Activated CD4-positive, alpha-beta T cell treated with anti-CD3 and anti-CD28 coated beads, Interleukin-2, Interleukin-6, amounts not matched to agents 100 ng/mL and 50 ng/mL, durations not matched to agents 16 hours and 8 hours (primary cell): ENCODE results near the gene PROK2.

Experiments used
- DNase-seq: peaks from one replicate; pipeline ENCODE4 v3.0.0-alpha.2; 2020

Gene PROK2

DNA sequence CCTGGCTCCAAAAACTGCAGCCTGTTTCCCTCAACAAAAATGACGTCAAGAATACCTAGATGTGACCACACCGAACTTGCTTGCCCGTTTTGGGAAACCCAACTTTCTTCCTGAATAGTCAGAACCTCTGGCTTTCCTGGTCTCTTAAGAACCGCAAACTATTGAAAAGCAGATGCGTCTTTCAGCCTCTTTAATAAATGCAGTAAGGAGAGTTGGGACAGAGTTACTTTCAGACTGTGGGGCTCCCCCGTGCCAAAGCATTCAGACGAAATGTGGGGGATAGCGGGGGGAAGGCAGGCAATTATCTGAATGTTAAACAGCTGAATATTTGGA lies 1.2 kb upstream of the PROK2 start:
- no peak for DNase-seq

DNA sequence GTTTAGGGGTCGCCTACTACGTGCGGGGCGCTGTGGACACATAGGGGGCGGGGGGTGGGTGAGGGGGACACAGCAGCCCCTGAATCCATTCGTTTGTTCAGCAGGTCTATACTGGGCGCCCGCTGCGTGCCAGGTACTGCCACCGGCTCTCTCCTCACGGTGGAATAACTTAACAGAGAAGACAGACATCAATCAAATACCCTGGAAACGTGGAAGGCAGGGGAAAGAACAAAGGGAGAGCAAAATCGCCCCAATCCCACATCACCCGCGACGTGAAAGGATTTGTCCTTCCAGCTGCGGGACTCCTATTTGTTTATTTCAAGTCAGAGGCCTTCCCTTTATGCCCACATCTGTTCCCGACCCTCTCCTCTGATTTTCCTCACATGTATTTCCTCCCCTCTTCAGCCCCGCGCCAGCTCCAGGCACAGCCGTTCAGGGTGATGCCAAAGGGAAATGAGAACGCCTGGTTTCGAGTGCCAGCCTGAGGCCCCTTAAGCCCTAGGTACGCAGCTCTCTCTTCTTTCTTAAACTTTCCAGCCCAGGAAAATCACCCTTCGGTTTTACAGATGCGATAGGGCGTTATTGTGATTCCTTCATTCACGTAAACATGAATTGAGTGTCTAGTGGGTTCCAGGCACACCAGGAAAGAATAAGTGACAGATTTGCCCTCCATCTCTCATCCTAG lies 726 bp upstream of the PROK2 start:
- DNase-seq, result no peak

DNA sequence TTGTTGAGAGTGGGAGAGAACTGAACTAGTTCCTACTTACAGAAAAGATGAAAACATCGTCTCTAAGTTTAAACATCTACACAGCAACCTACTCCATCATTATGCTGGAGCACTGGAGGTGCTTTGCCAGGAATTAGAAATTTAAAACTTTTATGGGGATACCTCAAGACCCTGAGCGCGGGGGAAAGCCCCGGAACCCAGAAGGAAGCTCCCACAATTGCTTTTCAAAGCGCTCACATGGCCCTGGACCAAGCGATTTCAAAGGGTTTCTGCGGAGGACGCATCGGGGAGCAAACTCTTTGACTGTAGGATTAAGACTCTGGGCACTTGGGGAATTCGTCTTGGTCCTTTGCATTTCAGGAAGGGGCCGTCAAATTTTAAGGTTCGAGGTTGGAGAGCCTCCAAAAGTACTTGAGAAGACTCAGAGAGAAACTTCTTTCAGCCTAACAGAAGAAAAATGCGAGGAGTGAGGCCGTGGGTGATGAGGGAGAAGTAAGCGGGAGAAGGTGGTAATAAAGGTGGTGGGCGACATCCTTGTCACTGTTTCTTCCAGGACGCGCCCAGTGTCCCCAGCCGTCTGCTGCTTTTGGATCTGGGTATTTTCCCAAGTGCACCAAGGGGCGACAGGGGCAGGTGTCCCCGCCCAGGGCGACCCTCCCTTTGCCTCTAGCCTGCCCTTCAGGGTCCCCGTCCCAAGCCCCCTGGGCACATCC lies 591 bp downstream of the PROK2 start:
- DNase-seq, result no peak

DNA sequence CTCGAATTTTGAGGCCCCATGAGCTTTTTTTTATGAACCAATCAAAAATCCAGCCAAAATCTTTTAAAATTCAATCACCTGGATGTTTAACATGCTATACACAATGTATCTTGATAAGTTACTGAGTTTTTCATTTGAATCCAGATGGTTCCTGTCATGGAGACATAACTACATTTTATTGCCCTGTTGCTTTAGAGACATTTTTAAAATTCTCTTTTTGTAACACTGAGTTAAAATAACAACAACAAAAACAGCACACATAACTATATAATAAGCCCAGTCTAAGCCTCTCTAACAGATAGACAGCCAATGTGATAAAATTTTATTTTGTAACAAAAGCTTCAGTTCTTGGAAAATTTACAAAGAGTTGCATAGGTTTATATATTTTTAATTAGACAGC lies 1.8 kb downstream of the PROK2 start:
- no peak for DNase-seq

DNA sequence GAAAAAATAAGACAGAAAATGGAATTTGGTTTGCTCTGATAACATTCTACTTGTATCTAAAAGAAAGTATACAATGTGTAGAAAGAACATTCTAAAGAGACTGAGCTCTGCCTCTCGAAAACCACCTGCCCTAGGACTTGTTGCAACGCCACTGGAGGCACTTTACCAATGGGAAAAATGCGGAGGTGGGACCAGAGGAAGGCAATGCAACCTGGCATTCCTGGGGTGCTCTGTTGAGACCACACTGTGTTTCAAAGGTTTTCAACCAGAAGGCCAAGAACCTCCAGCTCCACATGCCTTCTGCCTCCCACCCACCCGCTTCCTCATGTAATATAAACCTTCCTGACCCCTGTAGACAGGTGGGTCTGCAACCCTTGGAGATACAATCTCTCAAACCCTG lies 4.5 kb downstream of the PROK2 start:
- no peak for DNase-seq

DNA sequence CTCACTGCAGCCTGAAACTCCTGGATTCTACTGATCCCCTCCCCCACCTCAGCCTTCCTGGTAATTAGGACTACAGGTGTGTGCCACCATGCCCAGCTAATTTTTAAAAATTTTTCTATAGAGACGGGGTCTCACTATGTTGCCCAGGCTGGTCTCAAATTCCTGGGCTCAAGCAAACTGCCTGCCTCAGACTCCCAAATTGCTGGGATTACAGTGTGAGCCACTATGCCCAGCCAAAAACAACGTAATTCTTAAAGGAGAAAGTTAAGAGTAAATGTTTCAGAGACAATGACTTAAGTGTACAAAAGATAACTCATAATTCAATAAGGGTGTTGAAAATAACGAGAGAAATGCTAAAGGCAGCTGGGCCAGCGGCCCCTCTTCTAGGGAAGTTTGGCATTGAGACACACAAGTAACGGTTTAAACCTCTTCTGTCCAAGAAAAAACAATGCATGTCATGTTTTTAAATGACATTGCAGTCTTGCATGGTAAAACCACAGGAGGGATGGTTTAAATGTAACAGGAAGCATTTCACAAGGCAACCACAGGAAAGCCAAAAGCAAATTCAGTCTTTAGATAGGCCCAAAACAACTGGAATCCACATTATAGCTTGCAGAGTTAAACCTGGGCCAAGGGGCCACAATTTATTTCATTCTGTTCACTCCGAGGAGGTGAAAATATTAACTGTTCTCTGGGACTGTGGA lies 5.1 kb downstream of the PROK2 start:
- peak; percentile 67 for DNase-seq

DNA sequence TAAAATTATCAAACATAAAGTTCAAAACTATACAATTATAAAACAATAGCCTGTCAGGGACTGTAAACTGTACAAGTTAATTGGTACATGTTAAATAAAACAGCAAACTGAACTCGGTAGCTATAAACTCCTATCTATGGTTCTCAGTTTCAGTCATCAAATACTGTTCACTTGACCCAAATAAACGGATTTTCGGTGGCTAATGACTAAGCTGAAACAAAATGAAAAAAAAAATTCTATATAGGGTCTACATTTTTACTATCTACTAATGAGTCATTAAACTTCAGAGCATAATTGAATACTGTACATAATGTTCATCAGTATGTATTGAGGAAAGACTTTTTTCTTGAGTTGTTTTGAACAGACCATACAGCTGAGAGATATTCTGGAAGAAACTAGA lies 6.6 kb downstream of the PROK2 start:
- DNase-seq, result peak; percentile 63

DNA sequence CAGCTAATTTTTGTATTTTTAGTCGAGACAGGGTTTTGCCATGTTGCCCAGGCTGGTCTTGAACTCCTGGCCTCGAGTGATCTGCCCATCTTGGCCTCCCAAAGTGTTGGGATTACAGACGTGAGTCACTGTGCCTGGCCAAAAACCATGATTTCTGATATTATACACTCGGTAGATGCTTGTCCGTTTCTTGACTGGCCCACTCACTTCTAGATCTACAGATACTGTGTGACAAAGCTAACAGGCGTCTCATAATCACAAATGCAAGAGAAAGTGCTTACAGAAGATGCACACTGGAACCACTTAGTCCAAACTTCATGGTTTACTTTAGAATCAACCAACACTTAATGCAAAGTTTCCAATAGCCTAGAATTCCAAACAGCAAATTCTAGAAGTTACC lies 8.4 kb downstream of the PROK2 start:
- DNase-seq, result peak; percentile 54

DNA sequence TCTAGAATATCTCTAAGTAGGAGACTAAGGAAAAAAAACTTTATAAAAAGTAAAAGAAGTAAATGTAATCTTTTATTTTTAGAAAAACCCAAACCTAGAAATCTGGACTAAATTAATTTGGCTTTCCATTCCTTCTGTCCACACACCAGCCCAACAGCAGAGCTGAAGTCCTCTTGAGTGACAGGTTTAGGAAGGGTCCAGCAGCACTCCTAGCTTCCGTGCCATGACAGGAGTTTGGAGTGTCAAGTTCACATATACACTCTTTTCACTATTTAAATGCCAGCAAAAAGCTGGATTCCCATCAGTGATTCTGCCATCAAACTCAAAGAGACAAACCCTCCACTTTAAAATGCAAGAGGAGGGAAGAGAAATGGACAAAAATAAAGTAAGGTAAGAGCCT lies 13.1 kb downstream of the PROK2 start:
- no peak for DNase-seq

DNA sequence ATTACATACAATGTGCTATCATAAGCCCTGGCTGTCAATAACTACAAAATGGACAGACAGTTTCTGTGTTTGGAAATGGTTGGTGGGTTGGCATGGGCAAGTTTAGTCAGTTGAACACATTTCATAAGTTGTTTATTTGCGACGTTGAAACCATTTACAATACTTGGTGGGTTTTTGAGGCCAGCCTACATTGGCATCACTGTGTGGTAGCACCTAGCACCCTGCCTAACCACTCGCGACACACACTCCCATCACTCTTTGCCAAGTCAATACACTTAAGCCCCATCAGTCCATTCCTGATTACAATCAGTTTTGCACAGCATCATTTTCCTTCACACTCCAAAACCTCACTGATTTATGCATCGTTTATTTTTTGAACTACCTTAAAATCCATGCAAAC lies 13.8 kb downstream of the PROK2 start:
- no peak for DNase-seq

DNA sequence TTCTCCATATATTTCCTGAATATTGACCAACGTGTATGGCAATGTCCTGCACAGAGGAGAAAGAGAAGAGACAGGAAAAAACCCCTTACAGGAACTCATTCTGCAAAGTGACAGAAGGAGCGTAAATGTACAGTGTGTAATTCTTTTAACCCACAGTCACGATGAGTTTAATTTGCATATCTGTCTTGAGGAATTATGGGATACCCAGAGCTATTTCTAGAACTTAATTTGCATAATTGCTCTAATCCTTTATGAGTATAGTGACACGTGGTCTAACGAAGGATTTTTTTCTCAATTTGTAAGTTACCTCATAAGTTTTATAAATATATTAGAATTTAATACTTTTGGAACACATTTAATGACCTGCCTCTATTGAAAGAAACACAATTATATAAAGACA lies 21.5 kb downstream of the PROK2 start:
- DNase-seq, result no peak

DNA sequence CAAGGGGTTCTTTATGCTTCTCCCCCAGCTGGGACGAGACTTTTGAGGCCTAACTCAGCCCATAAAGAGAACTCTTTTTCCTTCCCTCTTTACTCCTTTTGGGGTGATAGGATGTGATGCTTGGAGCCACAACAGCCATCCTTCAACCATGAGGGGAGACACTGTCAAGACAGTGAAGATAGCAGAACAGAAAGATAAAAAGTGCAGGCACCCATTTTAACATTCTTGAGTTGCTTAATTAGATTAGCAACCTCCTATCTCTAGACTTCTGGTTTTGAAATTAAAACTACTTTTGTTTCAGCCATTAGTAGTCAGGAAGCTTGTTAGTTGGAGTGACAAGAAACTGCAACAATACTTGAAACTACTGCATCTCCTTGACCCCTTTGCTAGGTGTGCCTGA lies 24.8 kb downstream of the PROK2 start:
- no peak for DNase-seq

DNA sequence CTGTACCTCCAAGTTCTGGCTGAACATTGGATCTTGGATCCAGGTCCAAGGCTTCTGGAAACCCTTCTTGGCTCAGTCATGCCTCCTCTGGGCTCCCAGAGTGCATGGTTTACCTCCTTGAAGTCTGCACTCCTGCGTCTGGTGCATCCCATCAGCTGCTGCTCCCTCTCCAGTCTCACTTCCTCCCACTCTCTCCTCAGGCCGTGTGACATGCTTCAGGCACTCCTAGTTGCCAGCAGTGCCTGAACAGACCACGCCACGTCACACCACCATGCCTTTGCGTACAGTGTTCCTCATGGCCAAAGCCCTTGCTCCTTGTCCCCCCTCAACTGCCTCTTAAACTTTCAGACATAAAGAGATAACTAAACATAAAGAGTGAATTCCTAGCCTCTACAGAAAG lies 25.5 kb downstream of the PROK2 start:
- no peak for DNase-seq

DNA sequence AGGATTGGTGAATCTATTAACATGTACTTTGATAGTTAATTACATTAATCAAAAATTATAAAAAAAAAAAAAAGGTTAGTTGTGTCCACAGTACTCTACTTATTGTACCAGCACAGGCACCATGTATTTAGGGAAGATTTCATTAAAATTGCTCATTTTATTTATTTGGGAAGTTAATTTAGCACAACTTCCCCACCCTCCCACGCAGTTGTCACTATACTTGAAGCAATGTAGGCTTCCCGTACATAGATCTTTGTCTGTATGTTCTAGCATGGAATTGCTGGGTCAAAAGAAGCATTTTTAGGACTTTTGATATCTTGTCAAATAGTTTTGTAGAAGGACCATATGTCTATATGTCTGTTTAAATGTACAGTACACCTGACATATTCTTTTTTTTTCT lies 26.9 kb downstream of the PROK2 start:
- no peak for DNase-seq

DNA sequence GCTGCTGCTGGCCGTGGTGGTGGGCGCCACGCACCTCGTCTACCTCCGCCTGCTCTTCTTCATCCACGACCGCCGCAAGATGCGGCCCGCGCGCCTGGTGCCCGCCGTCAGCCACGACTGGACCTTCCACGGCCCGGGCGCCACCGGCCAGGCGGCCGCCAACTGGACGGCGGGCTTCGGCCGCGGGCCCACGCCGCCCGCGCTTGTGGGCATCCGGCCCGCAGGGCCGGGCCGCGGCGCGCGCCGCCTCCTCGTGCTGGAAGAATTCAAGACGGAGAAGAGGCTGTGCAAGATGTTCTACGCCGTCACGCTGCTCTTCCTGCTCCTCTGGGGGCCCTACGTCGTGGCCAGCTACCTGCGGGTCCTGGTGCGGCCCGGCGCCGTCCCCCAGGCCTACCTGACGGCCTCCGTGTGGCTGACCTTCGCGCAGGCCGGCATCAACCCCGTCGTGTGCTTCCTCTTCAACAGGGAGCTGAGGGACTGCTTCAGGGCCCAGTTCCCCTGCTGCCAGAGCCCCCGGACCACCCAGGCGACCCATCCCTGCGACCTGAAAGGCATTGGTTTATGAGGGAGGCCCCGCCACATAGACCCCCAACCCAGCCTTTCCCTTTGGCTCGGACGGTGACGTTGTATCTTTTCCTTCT lies 30.2 kb downstream of the PROK2 start:
- no peak for DNase-seq

DNA sequence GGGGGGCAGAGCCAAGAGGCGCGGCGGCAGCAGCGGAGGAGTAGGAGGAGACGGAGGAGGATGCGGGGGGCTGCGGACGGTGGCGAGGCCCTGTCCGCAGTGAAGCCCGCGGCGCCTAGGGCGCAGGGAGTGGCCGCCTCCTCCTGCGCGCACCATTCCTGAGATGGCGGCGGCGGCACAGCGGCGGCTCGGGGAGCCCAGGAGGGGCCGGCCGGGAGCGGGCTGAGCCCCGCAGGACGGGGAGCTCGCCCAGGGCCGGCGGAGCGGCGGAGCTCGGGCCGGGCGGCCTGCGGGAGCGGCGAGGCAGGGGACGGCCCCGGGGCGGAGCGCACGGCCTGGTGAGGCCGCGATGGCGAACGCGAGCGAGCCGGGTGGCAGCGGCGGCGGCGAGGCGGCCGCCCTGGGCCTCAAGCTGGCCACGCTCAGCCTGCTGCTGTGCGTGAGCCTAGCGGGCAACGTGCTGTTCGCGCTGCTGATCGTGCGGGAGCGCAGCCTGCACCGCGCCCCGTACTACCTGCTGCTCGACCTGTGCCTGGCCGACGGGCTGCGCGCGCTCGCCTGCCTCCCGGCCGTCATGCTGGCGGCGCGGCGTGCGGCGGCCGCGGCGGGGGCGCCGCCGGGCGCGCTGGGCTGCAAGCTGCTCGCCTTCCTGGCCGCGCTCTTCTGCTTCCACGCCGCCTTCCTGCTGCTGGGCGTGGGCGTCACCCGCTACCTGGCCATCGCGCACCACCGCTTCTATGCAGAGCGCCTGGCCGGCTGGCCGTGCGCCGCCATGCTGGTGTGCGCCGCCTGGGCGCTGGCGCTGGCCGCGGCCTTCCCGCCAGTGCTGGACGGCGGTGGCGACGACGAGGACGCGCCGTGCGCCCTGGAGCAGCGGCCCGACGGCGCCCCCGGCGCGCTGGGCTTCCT lies 31.0 kb downstream of the PROK2 start, which contains the start of gene GPR27:
GPR27 (plus strand) TSS at position 155 of the 909 bp plus-strand sequence; CDS start at position 350, 195 bp downstream.
- DNase-seq, result peak; percentile 27

DNA sequence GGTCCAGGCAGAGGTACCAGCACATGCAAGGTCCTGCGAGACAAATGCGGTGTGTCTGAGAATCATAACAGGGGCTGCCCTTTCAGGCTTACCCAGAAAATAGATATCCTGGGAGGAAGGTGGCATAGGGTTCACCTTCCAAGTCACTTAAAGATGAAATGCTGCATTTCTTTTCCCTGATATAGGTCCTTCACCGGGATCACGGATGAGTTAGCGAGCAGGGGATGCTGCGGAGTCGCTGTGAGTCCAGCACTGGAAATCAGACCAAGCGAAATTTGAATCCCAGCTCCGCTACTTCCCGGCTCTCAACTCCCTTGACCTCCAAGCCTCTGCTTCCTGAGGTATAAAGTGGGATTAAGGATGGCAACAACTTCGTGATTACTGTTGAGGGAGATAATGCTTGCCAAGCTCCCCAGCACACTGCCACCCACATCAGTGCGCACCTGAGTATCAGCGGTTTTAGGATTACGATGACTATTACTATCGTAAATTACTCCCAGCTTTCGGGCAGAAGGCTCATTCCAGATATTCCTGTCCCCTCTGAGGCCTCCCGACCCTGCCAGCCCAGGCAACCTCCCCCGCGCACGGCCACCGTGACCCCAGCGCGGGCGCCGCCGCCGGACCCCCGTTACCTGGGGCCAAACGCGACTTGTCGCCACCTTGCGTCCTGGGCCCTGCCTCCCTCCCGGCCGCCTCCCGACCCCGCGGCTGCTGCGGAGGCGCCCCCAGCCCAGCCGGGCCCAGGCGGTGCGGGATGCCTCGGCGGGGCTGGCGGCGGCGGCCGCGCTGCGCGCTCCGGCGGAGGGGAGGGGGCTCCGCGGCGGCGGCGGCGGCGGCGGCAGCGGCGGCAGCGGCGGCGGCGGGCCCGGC lies 31.9 kb downstream of the PROK2 start:
- DNase-seq, result no peak

DNA sequence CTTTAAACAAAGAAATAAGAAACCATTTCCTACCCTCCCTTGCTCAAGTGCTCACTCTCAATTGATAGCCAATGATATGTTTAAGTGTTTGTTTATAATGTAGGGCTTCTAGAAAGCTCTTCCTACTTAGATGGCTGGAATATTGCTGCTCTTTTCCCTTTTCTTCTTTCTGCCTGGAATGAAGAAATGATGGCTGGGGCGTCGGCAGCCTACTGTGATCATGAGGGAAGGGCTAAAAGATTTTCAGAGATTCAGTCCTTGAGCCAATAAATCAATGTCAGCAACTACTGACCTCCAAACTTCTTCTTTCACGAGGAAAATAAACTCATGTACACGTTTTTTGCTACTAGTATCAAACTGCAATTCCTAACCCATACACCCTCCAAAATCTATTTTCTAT lies 33.3 kb downstream of the PROK2 start:
- DNase-seq, result no peak

DNA sequence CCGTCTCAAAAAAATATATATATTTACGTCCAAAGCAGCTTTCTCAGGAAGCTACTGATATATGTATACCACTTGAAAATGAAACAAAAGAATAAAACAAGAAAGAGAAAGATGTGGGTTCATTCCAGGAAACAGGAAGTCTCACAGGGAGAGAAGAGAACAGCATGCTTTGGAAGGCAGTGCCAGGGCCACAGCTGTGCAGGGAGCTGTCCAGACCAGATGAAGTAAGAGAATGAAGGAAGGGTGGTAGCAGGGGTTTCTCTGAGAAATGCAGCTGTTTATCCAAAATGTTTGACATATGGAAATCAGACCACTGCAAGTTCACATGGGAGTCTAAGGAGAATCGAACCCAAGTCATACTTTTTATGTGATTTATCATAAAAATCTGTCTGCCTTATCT lies 40.2 kb downstream of the PROK2 start:
- DNase-seq, result no peak

DNA sequence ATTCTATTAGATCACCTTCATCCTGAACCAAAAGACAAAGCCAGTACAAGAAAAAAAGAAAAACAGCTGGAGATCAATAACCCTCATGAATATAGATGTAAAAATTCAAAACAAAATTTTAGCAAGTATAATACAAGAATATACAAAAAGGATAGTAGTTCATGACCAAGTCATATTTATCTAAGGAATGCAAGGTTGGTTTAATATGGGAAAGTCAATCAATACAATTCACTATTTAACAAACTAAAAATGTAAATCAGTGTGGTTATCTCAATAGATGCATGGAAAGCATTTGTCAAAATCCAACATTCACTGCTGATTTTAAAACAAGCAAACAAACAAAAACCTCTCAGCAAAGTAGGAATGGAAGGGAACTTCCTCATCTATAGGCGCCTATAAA lies 42.3 kb downstream of the PROK2 start:
- no peak for DNase-seq

DNA sequence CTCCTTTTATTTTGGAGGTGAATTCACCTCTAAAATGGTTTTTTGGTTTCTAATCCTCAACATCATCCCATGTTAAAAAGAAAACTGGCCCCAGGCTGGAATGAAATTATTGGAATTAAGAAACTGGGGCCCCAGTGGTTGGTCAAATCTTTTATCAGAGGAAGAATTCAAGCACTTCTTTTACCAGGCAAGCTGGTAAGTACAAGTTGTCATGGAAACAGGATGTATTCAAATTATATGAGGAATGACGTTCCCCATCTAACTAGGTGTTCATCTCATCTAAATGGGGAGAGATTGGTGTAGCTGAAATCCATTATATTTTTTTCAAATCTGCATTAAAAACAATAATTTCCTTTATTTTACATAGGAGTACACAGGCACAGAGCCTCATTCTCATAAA lies 50.1 kb downstream of the PROK2 start:
- no peak for DNase-seq

DNA sequence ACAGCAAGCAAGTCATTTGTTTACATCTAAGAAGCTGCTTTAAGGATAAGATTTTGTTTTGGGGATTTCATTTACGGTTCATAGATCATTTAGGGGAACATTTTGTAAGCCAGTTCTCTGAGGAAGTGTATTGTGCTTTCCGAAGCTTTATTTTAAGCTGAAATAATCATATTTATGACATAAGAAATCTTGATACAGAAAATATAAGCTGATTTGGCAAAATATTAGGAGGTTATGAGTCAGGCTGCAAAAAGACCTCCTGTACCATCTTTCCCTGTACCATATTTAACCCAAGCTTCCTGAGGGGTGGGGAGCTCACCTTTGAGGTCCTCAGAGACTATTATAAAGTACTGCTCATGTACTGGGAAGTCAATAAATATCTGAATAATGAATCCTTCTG lies 51.6 kb downstream of the PROK2 start:
- no peak for DNase-seq
